Lower lobe of right lung (tissue), 2 donors: ENCODE data around the gene PDLIM5. TPM values are rescaled to one million over a fixed set of nuclear protein-coding genes. Genes with fewer than 3 reads are reported as not detected.

Experiments used
- ATAC-seq, 2 donors: fragments of 200-7000 bp; cut with Tn5 transposase; one replicate each; pipeline ENCODE4 v1.9.1; 2020 to 2022; ENCODE audit warnings: mild to moderate bottlenecking in 2 of 2, moderate library complexity in 2 of 2
- DNase-seq: peaks from one replicate; pipeline ENCODE4 v3.0.0-alpha.2; 2020
- H3K27ac ChIP-seq: fragments of 200-600 bp; one replicate; pipeline ENCODE4 v1.8.0; 2022
- H3K27me3 ChIP-seq: fragments of 200-600 bp; one replicate; pipeline ENCODE4 v1.8.0; 2022; ENCODE audit warnings: low read depth
- H3K36me3 ChIP-seq: fragments of 200-600 bp; one replicate; pipeline ENCODE4 v1.8.0; 2022; ENCODE audit warnings: mild to moderate bottlenecking
- H3K4me1 ChIP-seq: fragments of 200-600 bp; one replicate; pipeline ENCODE4 v1.8.0; 2022
- H3K4me3 ChIP-seq: fragments of 200-600 bp; one replicate; pipeline ENCODE4 v1.8.0; 2022; ENCODE audit warnings: mild to moderate bottlenecking
- H3K9me3 ChIP-seq: fragments of 200-600 bp; one replicate; pipeline ENCODE4 v1.8.0; 2022
- CTCF ChIP-seq: fragments of 200-600 bp; IDR thresholded peaks from one replicate; pipeline ENCODE4 v1.8.0; 2022; ENCODE audit warnings: antibody characterized with exemption, mild to moderate bottlenecking
- intact Hi-C: fragments of 100-400 bp; cut with DNase I; formaldehyde crosslinking; loops from one replicate; pipeline ENCODE4 v1.11.0; 2022
- total RNA-seq: library from RNA; stranded (reverse); fragmentation: NEBNext Ultra II Directional; extraction: Animal tissue kit (Norgen Biotek cat#: 25700); gene quantifications from one replicate; pipeline ENCODE4 v1.2.1, GENCODE V29; 2021
- donor health status: DM: no; HTN: yes; CAD: no; lungs with severe emphysema.

The PDLIM5 gene
- total RNA-seq, 1 donor from 2014 or later: 75.8 TPM

GRCh38 chr4:94497690-94498089 lies 45.9 kb downstream of the PDLIM5 start:
- no peaks in the 10 kb centered on the region for H3K9me3 ChIP-seq
- DNase-seq (no peak), ATAC-seq (no peak)
- intact Hi-C loops: no loop called here
- no peak overlapping the region for H3K4me3 ChIP-seq
- H3K36me3 ChIP-seq: no peaks in the 10 kb centered on the region
- no peaks in the 10 kb centered on the region for H3K27me3 ChIP-seq
- H3K4me1 ChIP-seq: no peaks in the 10 kb centered on the region
- no peak for TF ChIP-seq CTCF
- H3K27ac ChIP-seq: no peak overlapping the region

- no peak overlapping the region for H3K4me3 ChIP-seq
- no peaks in the 10 kb centered on the region for H3K4me1 ChIP-seq
- ATAC-seq: no peak
- no peak for DNase-seq
- no peaks in the 10 kb centered on the region for H3K9me3 ChIP-seq
- H3K27ac ChIP-seq: no peak overlapping the region
- intact Hi-C loops: no loop called here
- TF ChIP-seq CTCF: no peak
- no peaks in the 10 kb centered on the region for H3K27me3 ChIP-seq
- no peaks in the 10 kb centered on the region for H3K36me3 ChIP-seq
Observed at GRCh38 chr4:94498502-94498901, 46.8 kb downstream of the PDLIM5 start.

GRCh38 chr4:94500685-94501084 lies 48.9 kb downstream of the PDLIM5 start:
- Histone ChIP-seq H3K4me3 (no peak overlapping the region), H3K4me1 (no peaks in the 10 kb centered on the region), H3K27ac (no peak overlapping the region), H3K36me3 (no peaks in the 10 kb centered on the region), H3K9me3 (no peaks in the 10 kb centered on the region), H3K27me3 (no peaks in the 10 kb centered on the region)
- no peak for TF ChIP-seq CTCF
- DNase-seq (no peak), ATAC-seq (no peak)
- intact Hi-C loops: no loop called here

GRCh38 chr4:94504545-94504944 lies 52.8 kb downstream of the PDLIM5 start:
- Histone ChIP-seq H3K9me3 (no peaks in the 10 kb centered on the region), H3K27ac (no peak overlapping the region), H3K4me3 (no peak overlapping the region), H3K36me3 (no peaks in the 10 kb centered on the region), H3K27me3 (no peaks in the 10 kb centered on the region), H3K4me1 (peaks cover 20% of the 10 kb centered on the region)
- ATAC-seq (no peak), DNase-seq (no peak)
- intact Hi-C loops: no loop called here
- TF ChIP-seq CTCF: no peak

- TF ChIP-seq CTCF: no peak
- ATAC-seq (no peak), DNase-seq (no peak)
- H3K27ac ChIP-seq: no peak overlapping the region
- H3K9me3 ChIP-seq: no peaks in the 10 kb centered on the region
- peaks cover 20% of the 10 kb centered on the region for H3K4me1 ChIP-seq
- intact Hi-C loops: no loop called here
- no peaks in the 10 kb centered on the region for H3K36me3 ChIP-seq
- no peaks in the 10 kb centered on the region for H3K27me3 ChIP-seq
- H3K4me3 ChIP-seq: no peak overlapping the region
Observed at GRCh38 chr4:94506822-94507221, 55.1 kb downstream of the PDLIM5 start.

- no peak for ATAC-seq
Observed at GRCh38 chr4:94507281-94507680, 55.5 kb downstream of the PDLIM5 start.

More at GRCh38 chr4:94507281-94507680, 55.5 kb downstream of the PDLIM5 start:
- Histone ChIP-seq H3K4me1 (peaks cover 20% of the 10 kb centered on the region), H3K4me3 (no peak overlapping the region), H3K36me3 (no peaks in the 10 kb centered on the region), H3K27me3 (no peaks in the 10 kb centered on the region), H3K27ac (no peak overlapping the region), H3K9me3 (no peaks in the 10 kb centered on the region)
- no peak for TF ChIP-seq CTCF
- intact Hi-C loops: no loop called here
- no peak for DNase-seq
